ENCODE data around the gene NRG4. TPM values are rescaled to one million over a fixed set of nuclear protein-coding genes. Genes with fewer than 3 reads are reported as not detected.

Gene NRG4
- total RNA-seq, 3 donors from 2014 or later: 0.15 TPM; not detected in 2

DNA sequence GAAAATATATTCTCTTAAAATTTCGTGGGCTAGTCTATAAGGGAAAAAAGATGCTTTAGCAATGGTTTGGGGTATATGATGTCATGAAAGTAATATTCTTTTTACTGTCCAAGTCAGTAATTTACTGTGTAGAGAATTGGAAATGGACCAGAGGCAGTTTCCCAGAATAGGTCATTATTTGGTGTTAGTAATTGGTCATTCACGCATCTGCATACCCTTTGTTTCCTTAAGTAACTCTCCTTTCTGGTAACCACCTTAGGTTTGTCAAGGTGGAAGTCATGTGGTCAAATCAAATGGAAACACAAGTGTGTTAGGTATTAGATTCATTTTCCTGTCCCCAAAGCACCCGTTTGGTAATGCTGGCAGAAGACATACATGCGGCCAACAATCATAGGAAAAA is 84.6 kb downstream of the NRG4 start:
- TF ChIP-seq, protein P1, sequence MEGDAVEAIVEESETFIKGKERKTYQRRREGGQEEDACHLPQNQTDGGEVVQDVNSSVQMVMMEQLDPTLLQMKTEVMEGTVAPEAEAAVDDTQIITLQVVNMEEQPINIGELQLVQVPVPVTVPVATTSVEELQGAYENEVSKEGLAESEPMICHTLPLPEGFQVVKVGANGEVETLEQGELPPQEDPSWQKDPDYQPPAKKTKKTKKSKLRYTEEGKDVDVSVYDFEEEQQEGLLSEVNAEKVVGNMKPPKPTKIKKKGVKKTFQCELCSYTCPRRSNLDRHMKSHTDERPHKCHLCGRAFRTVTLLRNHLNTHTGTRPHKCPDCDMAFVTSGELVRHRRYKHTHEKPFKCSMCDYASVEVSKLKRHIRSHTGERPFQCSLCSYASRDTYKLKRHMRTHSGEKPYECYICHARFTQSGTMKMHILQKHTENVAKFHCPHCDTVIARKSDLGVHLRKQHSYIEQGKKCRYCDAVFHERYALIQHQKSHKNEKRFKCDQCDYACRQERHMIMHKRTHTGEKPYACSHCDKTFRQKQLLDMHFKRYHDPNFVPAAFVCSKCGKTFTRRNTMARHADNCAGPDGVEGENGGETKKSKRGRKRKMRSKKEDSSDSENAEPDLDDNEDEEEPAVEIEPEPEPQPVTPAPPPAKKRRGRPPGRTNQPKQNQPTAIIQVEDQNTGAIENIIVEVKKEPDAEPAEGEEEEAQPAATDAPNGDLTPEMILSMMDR (IDR thresholded peaks at IDR 0.05): no peak
- TF ChIP-seq POLR2A (IDR thresholded peaks at IDR 0.05): no peak
- TF ChIP-seq POLR2AphosphoS5 (IDR thresholded peaks at IDR 0.05): no peak

GRCh38 chr15:75926931-75927330 is 85.3 kb downstream of the NRG4 start:
- Histone ChIP-seq H3K4me3 (no peak overlapping the region), H3K36me3 (no peaks in the 10 kb centered on the region), H3K9me3 (no peaks in the 10 kb centered on the region), H3K4me1 (no peaks in the 10 kb centered on the region), H3K27ac (no peak overlapping the region), H3K27me3 (no peaks in the 10 kb centered on the region)
- intact Hi-C loops (cut with DNase I; ENCODE audit: low total_unique reads): no loop called here
- no peak for DNase-seq (ENCODE audit: low spot score in 2 of 2)
- TF ChIP-seq POLR2A (IDR thresholded peaks at IDR 0.05) (no peak), POLR2AphosphoS5 (IDR thresholded peaks at IDR 0.05) (no peak)
- TF ChIP-seq, protein P1 (IDR thresholded peaks at IDR 0.05): no peak

More for the DNA sequence above, 84.6 kb downstream of the NRG4 start:
- Histone ChIP-seq H3K4me3 (no peak overlapping the region), H3K27me3 (no peaks in the 10 kb centered on the region), H3K4me1 (no peaks in the 10 kb centered on the region), H3K9me3 (no peaks in the 10 kb centered on the region), H3K36me3 (peaks cover 4% of the 10 kb centered on the region), H3K27ac (no peak overlapping the region)
- DNase-seq (ENCODE audit: low spot score in 2 of 2): no peak
- intact Hi-C loops (cut with DNase I; ENCODE audit: low total_unique reads): no loop called here

DNA sequence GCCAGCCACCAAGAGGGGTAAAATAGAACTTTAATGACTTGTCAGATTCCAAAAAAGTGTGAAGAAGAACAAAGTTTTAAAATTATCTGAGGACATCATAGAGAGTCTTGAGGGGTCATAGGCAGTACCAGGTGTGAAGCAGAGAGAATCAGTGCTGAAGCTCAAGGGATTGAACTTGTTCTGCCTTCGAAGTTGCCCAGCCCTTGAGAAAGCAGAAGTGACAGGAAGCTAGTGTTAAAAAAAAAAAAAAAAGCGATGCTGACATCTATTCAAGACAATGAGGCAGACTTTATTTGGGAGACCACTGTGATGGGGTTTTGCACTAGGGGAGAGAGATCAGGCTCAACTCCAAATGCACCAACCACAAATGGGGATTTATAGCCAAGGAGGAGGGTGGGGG is 86.8 kb downstream of the NRG4 start:
- Histone ChIP-seq H3K4me3 (no peak overlapping the region), H3K36me3 (no peaks in the 10 kb centered on the region), H3K27ac (no peak overlapping the region), H3K4me1 (no peaks in the 10 kb centered on the region), H3K27me3 (no peaks in the 10 kb centered on the region), H3K9me3 (no peaks in the 10 kb centered on the region)
- no peak for TF ChIP-seq POLR2AphosphoS5 (IDR thresholded peaks at IDR 0.05)
- TF ChIP-seq, protein P1 (IDR thresholded peaks at IDR 0.05): no peak
- no peak for TF ChIP-seq POLR2A (IDR thresholded peaks at IDR 0.05)
- intact Hi-C loops (cut with DNase I; ENCODE audit: low total_unique reads): no loop called here
- no peak for DNase-seq (ENCODE audit: low spot score in 2 of 2)

DNA sequence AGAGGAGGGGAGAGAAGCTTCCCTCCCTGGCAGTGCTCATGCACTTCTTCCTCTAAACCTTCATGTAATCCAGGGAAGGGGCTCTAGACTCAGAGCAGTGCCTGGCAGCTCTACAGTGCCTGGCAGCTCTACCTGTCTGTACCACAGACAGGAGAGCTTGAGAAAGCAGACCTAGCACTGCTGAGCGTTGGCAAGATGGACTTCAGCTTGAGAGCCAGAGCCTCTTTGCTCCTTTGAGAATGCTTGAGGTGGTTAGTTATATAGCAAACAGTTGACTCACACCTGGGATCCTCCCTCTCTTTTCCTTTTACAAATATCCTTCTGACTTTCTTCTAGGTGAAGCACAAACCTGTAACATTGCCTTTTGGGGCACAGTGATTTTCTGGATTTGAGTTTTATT is 87.6 kb downstream of the NRG4 start:
- H3K4me1 ChIP-seq: no peaks in the 10 kb centered on the region

DNA sequence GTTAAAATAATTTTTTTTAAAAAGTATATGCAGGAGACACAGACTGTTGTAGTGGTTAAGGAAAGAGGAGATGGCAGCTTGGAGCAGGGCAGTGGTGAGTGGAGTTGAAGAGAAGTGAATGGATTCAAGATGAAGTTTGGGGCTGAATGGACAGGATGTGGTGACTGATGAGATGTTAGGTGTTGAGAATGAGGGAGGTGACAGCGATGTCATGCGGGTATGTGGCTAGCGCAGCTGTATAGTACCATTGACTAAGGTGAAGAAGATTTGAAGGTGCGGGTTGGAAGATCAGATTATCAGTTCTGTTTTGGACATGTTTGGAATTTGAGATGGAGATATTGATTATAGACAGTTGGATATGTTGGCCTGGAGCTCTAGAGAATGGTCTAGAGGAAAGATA is 88.5 kb downstream of the NRG4 start:
- DNase-seq (ENCODE audit: low spot score in 2 of 2): no peak
- H3K4me1 ChIP-seq: no peaks in the 10 kb centered on the region
- H3K27ac ChIP-seq: no peak overlapping the region
- TF ChIP-seq POLR2AphosphoS5 (IDR thresholded peaks at IDR 0.05) (no peak), POLR2A (IDR thresholded peaks at IDR 0.05) (no peak)
- TF ChIP-seq, protein P1 (IDR thresholded peaks at IDR 0.05): no peak
- H3K36me3 ChIP-seq: no peaks in the 10 kb centered on the region
- no peaks in the 10 kb centered on the region for H3K27me3 ChIP-seq
- H3K9me3 ChIP-seq: no peaks in the 10 kb centered on the region
- intact Hi-C loops (cut with DNase I; ENCODE audit: low total_unique reads): no loop called here
- no peak overlapping the region for H3K4me3 ChIP-seq

More for the DNA sequence above, 87.6 kb downstream of the NRG4 start:
- no peak for DNase-seq (ENCODE audit: low spot score in 2 of 2)
- TF ChIP-seq, protein P1 (IDR thresholded peaks at IDR 0.05): no peak
- Histone ChIP-seq H3K27ac (no peak overlapping the region), H3K9me3 (no peaks in the 10 kb centered on the region), H3K36me3 (no peaks in the 10 kb centered on the region), H3K27me3 (no peaks in the 10 kb centered on the region), H3K4me3 (no peak overlapping the region)
- intact Hi-C loops (cut with DNase I; ENCODE audit: low total_unique reads): no loop called here
